IMR-90 (cell line): ENCODE measurements around the gene FBXO30. TPM values are rescaled to one million over a fixed set of nuclear protein-coding genes. Genes with fewer than 3 reads are reported as not detected.

Experiments used
- ATAC-seq: fragments of 200-7000 bp; cut with Tn5 transposase; 2 replicates; pipeline ENCODE4 v1.9.1; 2020; ENCODE audit warnings: low read depth, mild to moderate bottlenecking, moderate library complexity
- BruUV-seq: library from RNA; stranded (reverse); fragments of 400-500 nt; replicated peaks from 2 replicates; lab custom pipeline; 2021; lab: Mats Ljungman, UMichigan
- CTCF ChIA-PET: fragments of 300-600 bp; formaldehyde crosslinking; extraction: SDS; loops from one replicate; lab custom pipeline; 2021; ENCODE audit warnings: antibody characterized with exemption; lab: Yijun Ruan, JAX
- POLR2A ChIA-PET: fragments of 300-600 bp; sonication (Branson Sonifier 250); formaldehyde crosslinking; loops from one replicate; lab custom pipeline; 2022; ENCODE audit warnings: antibody characterized with exemption; ENCODE audit not compliant: unreplicated experiment; lab: Charles Lee
- DNase-seq: peaks from one replicate; pipeline ENCODE4 v3.0.0; 2013
- H2AFZ ChIP-seq: replicated peaks from 2 replicates; pipeline ENCODE3; 2013; ENCODE audit warnings: low read length, mild to moderate bottlenecking; ENCODE audit not compliant: poor library complexity
- H2AK5ac ChIP-seq: 2 replicates; pipeline ENCODE4 v1.6.1; 2013; ENCODE audit warnings: low read depth, low read length, inconsistent platforms
- H2AK9ac ChIP-seq: replicated peaks from 2 replicates; pipeline ENCODE3; 2013; ENCODE audit warnings: mild to moderate bottlenecking, low read depth, low read length, moderate library complexity; ENCODE audit not compliant: poor library complexity
- H2BK120ac ChIP-seq: 2 replicates; pipeline ENCODE4 v1.6.1; 2013; ENCODE audit warnings: low read depth, low read length, inconsistent platforms
- H2BK15ac ChIP-seq: 3 replicates; pipeline ENCODE4 v1.6.1; 2013; ENCODE audit warnings: low read depth, low read length, inconsistent platforms
- H2BK20ac ChIP-seq: 2 replicates; pipeline ENCODE4 v1.6.1; 2013; ENCODE audit warnings: low read depth, mild to moderate bottlenecking, inconsistent platforms, low read length, moderate library complexity
- H2BK5ac ChIP-seq: 2 replicates; pipeline ENCODE4 v1.6.1; 2013; ENCODE audit warnings: mild to moderate bottlenecking, low read depth, low read length, inconsistent platforms; ENCODE audit not compliant: poor library complexity, severe bottlenecking
- H3K14ac ChIP-seq: replicated peaks from 2 replicates; pipeline ENCODE4 v1.6.1; 2013; ENCODE audit warnings: low read depth, low read length, inconsistent platforms
- H3K18ac ChIP-seq: 2 replicates; pipeline ENCODE4 v1.6.1; 2013; ENCODE audit warnings: low read depth, low read length, control low read depth
- H3K23ac ChIP-seq: 2 replicates; pipeline ENCODE4 v1.6.1; 2013; ENCODE audit warnings: low read depth, low read length, inconsistent platforms
- H3K27ac ChIP-seq: 2 replicates; pipeline ENCODE4 v1.5.1; 2013; ENCODE audit warnings: mild to moderate bottlenecking, control low read depth, low read length; ENCODE audit not compliant: insufficient read depth
- H3K27me3 ChIP-seq: 2 replicates; pipeline ENCODE4 v1.6.1; 2013; ENCODE audit warnings: low read length; ENCODE audit not compliant: control insufficient read depth, insufficient read depth
- H3K36me3 ChIP-seq: 2 replicates; pipeline ENCODE4 v1.6.1; 2013; ENCODE audit warnings: low read length, mixed read lengths; ENCODE audit not compliant: control insufficient read depth, insufficient read depth
- H3K4ac ChIP-seq: 2 replicates; pipeline ENCODE4 v1.6.1; 2013; ENCODE audit warnings: low read depth, low read length, inconsistent platforms
- H3K4me1 ChIP-seq: 2 replicates; pipeline ENCODE4 v1.6.1; 2013; ENCODE audit warnings: low read length, mixed read lengths; ENCODE audit not compliant: control insufficient read depth, insufficient read depth
- H3K4me2 ChIP-seq: 2 replicates; pipeline ENCODE4 v1.6.1; 2013; ENCODE audit warnings: low read depth, mild to moderate bottlenecking, control low read depth, low read length, moderate library complexity
- H3K4me3 ChIP-seq: 2 replicates; pipeline ENCODE4 v1.5.1; 2013; ENCODE audit warnings: low read depth, mild to moderate bottlenecking, control low read depth, low read length, moderate library complexity; ENCODE audit not compliant: insufficient read depth
- H3K56ac ChIP-seq: 2 replicates; pipeline ENCODE4 v1.6.1; 2013; ENCODE audit warnings: low read length, inconsistent platforms; ENCODE audit not compliant: insufficient read depth; ENCODE audit errors: extremely low read depth
- H3K79me1 ChIP-seq, 2 experiments: 2 replicates each; pipeline ENCODE4 v1.6.1; 2013; ENCODE audit warnings: low read length in 2 of 2, inconsistent platforms in 1 of 2, low read depth in 1 of 2
- H3K9ac ChIP-seq: 2 replicates; pipeline ENCODE4 v1.6.1; 2013; ENCODE audit warnings: low read depth, low read length, control low read depth
- H3K9me1 ChIP-seq: 2 replicates; pipeline ENCODE4 v1.6.1; 2013; ENCODE audit warnings: low read length, inconsistent platforms; ENCODE audit not compliant: insufficient read depth
- H3K9me3 ChIP-seq: 2 replicates; pipeline ENCODE4 v1.6.1; 2013; ENCODE audit warnings: low read length; ENCODE audit not compliant: control insufficient read depth, insufficient read depth
- H4K20me1 ChIP-seq: 2 replicates; pipeline ENCODE4 v1.6.1; 2013; ENCODE audit warnings: low read length, inconsistent platforms; ENCODE audit not compliant: insufficient read depth
- H4K5ac ChIP-seq: 2 replicates; pipeline ENCODE4 v1.6.1; 2013; ENCODE audit warnings: mild to moderate bottlenecking, low read depth, low read length, control low read depth
- H4K8ac ChIP-seq, 2 experiments: 2 replicates each; pipeline ENCODE4 v1.6.1; 2013; ENCODE audit warnings: low read depth in 2 of 2, low read length in 2 of 2, control low read depth in 1 of 2, inconsistent platforms in 1 of 2
- H4K91ac ChIP-seq: 2 replicates; pipeline ENCODE4 v1.6.1; 2013; ENCODE audit warnings: low read depth, low read length, inconsistent platforms; ENCODE audit not compliant: insufficient read depth
- BHLHE40 ChIP-seq: fragments of 150-350 bp; IDR thresholded peaks from 2 replicates; pipeline ENCODE4 v1.6.1; 2016; ENCODE audit warnings: mild to moderate bottlenecking, low read depth, low read length
- CEBPB ChIP-seq: IDR thresholded peaks from 2 replicates; pipeline ENCODE4 v1.6.1; 2012; ENCODE audit warnings: low read depth, low read length, improper control_type of control experiment
- CHD1 ChIP-seq: IDR thresholded peaks from 2 replicates; pipeline ENCODE4 v1.6.1; 2012; ENCODE audit warnings: low read depth, low read length, improper control_type of control experiment
- MAFK ChIP-seq: IDR thresholded peaks from 2 replicates; pipeline ENCODE4 v1.6.1; 2012; ENCODE audit warnings: low read depth, low read length, improper control_type of control experiment
- MAZ ChIP-seq: IDR thresholded peaks from 2 replicates; pipeline ENCODE4 v1.6.1; 2012; ENCODE audit warnings: low read depth, mild to moderate bottlenecking, low read length, improper control_type of control experiment, moderate library complexity, borderline replicate concordance
- MXI1 ChIP-seq: IDR thresholded peaks from 2 replicates; pipeline ENCODE4 v1.6.1; 2012; ENCODE audit warnings: low read depth, mild to moderate bottlenecking, low read length, moderate library complexity, borderline replicate concordance
- POLR2A ChIP-seq: IDR thresholded peaks from 2 replicates; pipeline ENCODE4 v1.6.1; 2012; ENCODE audit warnings: mild to moderate bottlenecking, low read depth, low read length
- WGBS, 2 experiments: methylation state at CpG; one replicate each; pipeline versions ENCODE4 v1.1.5 to v1.1.7; 2013; ENCODE audit warnings: missing lambda C conversion rate in 2 of 2; ENCODE audit not compliant: insufficient read length in 1 of 2; ENCODE audit errors: extremely low coverage in 2 of 2; 5-methylcytosine and 5-hydroxymethylcytosine counted together
- dilution Hi-C: fragments of 300-500 bp; cut with HindIII; formaldehyde crosslinking; loops from one replicate; pipeline ENCODE4 v1.14.3; 2018; ENCODE audit warnings: low sequenced_read_pairs; ENCODE audit not compliant: unreplicated experiment
- in situ Hi-C: fragments of 300-500 bp; cut with MboI; formaldehyde crosslinking; loops from 3 replicates; pipeline ENCODE4 v1.14.3; 2019; ENCODE audit warnings: low sequenced_read_pairs, inconsistent platforms, mixed read lengths
- intact Hi-C: fragments of 100-400 bp; cut with micrococcal nuclease; formaldehyde crosslinking; loops from 2 replicates; pipeline ENCODE4 v1.10.0; 2022
- polyA plus RNA-seq, 3 experiments: library from polyadenylated mRNA; depleted of rRNA; stranded (reverse); fragments of >200 nt; gene quantifications; 2 replicates each; pipeline ENCODE4 v1.2.3, GENCODE V29; 2012; ENCODE audit warnings: low replicate concordance in 1 of 3
- total RNA-seq: library from RNA; depleted of rRNA; stranded (reverse); fragments of >200 nt; gene quantifications from 2 replicates; pipeline ENCODE4 v1.2.3, GENCODE V29; 2012
- TF ChIP-seq, protein P1 (sequence below): fragments of 150-350 bp; IDR thresholded peaks from 2 replicates; pipeline ENCODE4 v1.6.1; 2016; ENCODE audit warnings: low read depth, mild to moderate bottlenecking, low read length, moderate library complexity, borderline replicate concordance
- TF ChIP-seq, protein P2 (sequence below): conservative IDR thresholded peaks from 2 replicates; pipeline ENCODE4 v1.5.1; 2012; ENCODE audit warnings: mild to moderate bottlenecking, low read depth, low read length, improper control_type of control experiment

The FBXO30 gene
- total and polyA plus RNA-seq, 2 of the 4 experiments (the other 2 are of a cell fraction): 3.1 to 9.3 TPM

DNA sequence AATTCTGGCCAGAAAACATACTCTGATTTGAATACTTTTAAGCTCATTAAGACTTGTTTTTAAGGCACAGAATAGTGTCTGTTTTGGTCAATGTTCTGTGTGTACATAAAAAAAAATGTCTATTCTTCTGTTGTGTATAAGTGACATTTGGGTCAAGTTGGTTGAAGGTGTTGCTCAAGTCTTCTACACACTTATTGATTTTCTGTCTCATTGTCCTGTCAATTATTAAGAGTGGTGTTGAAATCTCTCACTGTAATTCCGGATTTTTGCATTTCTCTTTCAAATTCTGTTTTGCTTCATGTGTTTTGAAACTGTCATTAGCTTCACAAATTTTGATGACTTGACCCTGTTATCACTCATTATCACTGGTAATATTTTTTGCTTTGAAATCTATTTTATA, 41.7 kb downstream of the FBXO30 start:
- Histone ChIP-seq H2AFZ (no peak overlapping the region), H2BK20ac (no peak overlapping the region), H4K5ac (no peak overlapping the region), H2BK15ac (no peak overlapping the region), H3K56ac (no peak overlapping the region), H3K4me2 (no peak overlapping the region), H3K4ac (no peak overlapping the region), H3K9me3 (no peaks in the 10 kb centered on the region), H3K27me3 (no peaks in the 10 kb centered on the region), H4K91ac (no peak overlapping the region), H3K18ac (no peak overlapping the region), H3K9ac (no peak overlapping the region), H4K20me1 (no peaks in the 10 kb centered on the region), H2BK5ac (no peak overlapping the region), H3K23ac (no peak overlapping the region), H3K79me1 (no peaks in the 10 kb centered on the region), H3K27ac (no peak overlapping the region), H3K4me1 (no peaks in the 10 kb centered on the region), H2AK5ac (no peak overlapping the region), H3K36me3 (no peaks in the 10 kb centered on the region), H3K4me3 (no peak overlapping the region), H3K9me1 (no peaks in the 10 kb centered on the region), H2AK9ac (no peak overlapping the region), H4K8ac (no peak overlapping the region), H3K14ac (no peak overlapping the region), H2BK120ac (no peak overlapping the region)
- no TSS peak for BruUV-seq
- no peak for DNase-seq
- intact Hi-C loops (no loop called here), in situ Hi-C loops (no loop called here), dilution Hi-C loops (no loop called here)
- no CpG with 5 or more reads among the region's 1 CpG for WGBS, 2 experiments
- no peak for TF ChIP-seq BHLHE40
- TF ChIP-seq, protein P1, sequence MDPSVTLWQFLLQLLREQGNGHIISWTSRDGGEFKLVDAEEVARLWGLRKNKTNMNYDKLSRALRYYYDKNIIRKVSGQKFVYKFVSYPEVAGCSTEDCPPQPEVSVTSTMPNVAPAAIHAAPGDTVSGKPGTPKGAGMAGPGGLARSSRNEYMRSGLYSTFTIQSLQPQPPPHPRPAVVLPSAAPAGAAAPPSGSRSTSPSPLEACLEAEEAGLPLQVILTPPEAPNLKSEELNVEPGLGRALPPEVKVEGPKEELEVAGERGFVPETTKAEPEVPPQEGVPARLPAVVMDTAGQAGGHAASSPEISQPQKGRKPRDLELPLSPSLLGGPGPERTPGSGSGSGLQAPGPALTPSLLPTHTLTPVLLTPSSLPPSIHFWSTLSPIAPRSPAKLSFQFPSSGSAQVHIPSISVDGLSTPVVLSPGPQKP: no peak
- TF ChIP-seq, protein P2, sequence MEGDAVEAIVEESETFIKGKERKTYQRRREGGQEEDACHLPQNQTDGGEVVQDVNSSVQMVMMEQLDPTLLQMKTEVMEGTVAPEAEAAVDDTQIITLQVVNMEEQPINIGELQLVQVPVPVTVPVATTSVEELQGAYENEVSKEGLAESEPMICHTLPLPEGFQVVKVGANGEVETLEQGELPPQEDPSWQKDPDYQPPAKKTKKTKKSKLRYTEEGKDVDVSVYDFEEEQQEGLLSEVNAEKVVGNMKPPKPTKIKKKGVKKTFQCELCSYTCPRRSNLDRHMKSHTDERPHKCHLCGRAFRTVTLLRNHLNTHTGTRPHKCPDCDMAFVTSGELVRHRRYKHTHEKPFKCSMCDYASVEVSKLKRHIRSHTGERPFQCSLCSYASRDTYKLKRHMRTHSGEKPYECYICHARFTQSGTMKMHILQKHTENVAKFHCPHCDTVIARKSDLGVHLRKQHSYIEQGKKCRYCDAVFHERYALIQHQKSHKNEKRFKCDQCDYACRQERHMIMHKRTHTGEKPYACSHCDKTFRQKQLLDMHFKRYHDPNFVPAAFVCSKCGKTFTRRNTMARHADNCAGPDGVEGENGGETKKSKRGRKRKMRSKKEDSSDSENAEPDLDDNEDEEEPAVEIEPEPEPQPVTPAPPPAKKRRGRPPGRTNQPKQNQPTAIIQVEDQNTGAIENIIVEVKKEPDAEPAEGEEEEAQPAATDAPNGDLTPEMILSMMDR: no peak
- TF ChIP-seq MXI1: no peak
- TF ChIP-seq MAFK: no peak
- TF ChIP-seq MAZ: no peak
- TF ChIP-seq POLR2A: no peak
- no peak for TF ChIP-seq CHD1
- no peak for TF ChIP-seq CEBPB
- ChIA-PET POLR2A (no interaction called here), CTCF (no interaction called here)
- ATAC-seq: no peak
